ENCODE results near the gene MTOR.

- TF ChIP-seq POLR2AphosphoS5 (IDR thresholded peaks at IDR 0.05; ENCODE audit: low read depth, low read length): no peak
- TF ChIP-seq, protein P1, sequence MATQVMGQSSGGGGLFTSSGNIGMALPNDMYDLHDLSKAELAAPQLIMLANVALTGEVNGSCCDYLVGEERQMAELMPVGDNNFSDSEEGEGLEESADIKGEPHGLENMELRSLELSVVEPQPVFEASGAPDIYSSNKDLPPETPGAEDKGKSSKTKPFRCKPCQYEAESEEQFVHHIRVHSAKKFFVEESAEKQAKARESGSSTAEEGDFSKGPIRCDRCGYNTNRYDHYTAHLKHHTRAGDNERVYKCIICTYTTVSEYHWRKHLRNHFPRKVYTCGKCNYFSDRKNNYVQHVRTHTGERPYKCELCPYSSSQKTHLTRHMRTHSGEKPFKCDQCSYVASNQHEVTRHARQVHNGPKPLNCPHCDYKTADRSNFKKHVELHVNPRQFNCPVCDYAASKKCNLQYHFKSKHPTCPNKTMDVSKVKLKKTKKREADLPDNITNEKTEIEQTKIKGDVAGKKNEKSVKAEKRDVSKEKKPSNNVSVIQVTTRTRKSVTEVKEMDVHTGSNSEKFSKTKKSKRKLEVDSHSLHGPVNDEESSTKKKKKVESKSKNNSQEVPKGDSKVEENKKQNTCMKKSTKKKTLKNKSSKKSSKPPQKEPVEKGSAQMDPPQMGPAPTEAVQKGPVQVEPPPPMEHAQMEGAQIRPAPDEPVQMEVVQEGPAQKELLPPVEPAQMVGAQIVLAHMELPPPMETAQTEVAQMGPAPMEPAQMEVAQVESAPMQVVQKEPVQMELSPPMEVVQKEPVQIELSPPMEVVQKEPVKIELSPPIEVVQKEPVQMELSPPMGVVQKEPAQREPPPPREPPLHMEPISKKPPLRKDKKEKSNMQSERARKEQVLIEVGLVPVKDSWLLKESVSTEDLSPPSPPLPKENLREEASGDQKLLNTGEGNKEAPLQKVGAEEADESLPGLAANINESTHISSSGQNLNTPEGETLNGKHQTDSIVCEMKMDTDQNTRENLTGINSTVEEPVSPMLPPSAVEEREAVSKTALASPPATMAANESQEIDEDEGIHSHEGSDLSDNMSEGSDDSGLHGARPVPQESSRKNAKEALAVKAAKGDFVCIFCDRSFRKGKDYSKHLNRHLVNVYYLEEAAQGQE (IDR thresholded peaks at IDR 0.05; ENCODE audit: insufficient read depth in 1 of 2, low read depth in 2 of 2, low read length in 2 of 2): no peak
These were observed 9.1 kb downstream of the MTOR start for GRCh38 chr1:11253226-11253625.

Data from PFSK-1 (cell line).